ENCODE data around the gene CYP26C1.
A peak's percentile ranks its signal among the peaks of the same experiment; 100 is the strongest.

DNA sequence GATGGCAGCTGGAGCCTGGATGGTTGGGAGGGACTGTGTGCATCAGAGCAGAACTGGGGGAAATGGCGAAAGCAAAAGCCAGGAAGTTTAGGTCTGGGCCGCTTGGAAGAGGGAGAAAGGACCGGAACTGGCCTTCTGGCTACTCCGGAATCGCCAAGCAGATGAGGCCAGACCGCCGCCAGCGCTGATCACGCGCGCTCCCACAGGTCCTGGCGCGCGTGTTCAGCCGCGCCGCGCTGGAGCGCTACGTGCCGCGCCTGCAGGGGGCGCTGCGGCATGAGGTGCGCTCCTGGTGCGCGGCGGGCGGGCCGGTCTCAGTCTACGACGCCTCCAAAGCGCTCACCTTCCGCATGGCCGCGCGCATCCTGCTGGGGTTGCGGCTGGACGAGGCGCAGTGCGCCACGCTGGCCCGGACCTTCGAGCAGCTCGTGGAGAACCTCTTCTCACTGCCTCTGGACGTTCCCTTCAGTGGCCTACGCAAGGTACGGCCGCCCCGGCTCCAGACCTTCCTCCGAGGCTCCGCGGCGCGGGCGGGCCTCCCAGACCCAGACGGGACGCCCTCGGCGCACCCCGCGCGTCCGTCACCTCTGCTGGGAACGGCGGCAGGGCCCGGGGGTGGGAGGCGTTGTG lies 2.0 kb downstream of the CYP26C1 start:
- no peak for TF ChIP-seq POLR2A (IDR thresholded peaks at IDR 0.05)
- TF ChIP-seq, protein P1, sequence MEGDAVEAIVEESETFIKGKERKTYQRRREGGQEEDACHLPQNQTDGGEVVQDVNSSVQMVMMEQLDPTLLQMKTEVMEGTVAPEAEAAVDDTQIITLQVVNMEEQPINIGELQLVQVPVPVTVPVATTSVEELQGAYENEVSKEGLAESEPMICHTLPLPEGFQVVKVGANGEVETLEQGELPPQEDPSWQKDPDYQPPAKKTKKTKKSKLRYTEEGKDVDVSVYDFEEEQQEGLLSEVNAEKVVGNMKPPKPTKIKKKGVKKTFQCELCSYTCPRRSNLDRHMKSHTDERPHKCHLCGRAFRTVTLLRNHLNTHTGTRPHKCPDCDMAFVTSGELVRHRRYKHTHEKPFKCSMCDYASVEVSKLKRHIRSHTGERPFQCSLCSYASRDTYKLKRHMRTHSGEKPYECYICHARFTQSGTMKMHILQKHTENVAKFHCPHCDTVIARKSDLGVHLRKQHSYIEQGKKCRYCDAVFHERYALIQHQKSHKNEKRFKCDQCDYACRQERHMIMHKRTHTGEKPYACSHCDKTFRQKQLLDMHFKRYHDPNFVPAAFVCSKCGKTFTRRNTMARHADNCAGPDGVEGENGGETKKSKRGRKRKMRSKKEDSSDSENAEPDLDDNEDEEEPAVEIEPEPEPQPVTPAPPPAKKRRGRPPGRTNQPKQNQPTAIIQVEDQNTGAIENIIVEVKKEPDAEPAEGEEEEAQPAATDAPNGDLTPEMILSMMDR (IDR thresholded peaks at IDR 0.05): peak; percentile 33 to 62 (median 57)
- no peak for TF ChIP-seq POLR2AphosphoS5 (IDR thresholded peaks at IDR 0.05)
- no peak for TF ChIP-seq EP300 (IDR thresholded peaks at IDR 0.05; ENCODE audit: low read depth)
